Thyroid gland (tissue), 4 donors: ENCODE measurements around the gene JDP2. TPM values are rescaled to one million over a fixed set of nuclear protein-coding genes. Genes with fewer than 3 reads are reported as not detected.

Source experiments
- DNase-seq, 2 donors: peaks; one replicate each; pipeline ENCODE4 v3.0.0-alpha.2; 2019
- H3K27ac ChIP-seq, 3 donors: fragments of 200-600 bp; sonication (generic); 1 replicate in 2 of 3; 2 replicates in 1 of 3; pipeline ENCODE4 v1.5.1; 2016 to 2019; ENCODE audit warnings: mild to moderate bottlenecking in 1 of 3, moderate library complexity in 1 of 3
- H3K27me3 ChIP-seq: fragments of 200-600 bp; sonication (generic); one replicate; pipeline ENCODE4 v1.5.1; 2019
- H3K36me3 ChIP-seq, 2 donors: fragments of 200-600 bp; sonication (generic); one replicate each; pipeline ENCODE4 v1.5.1; 2016 to 2019
- H3K4me1 ChIP-seq, 2 donors: fragments of 200-600 bp; sonication (generic); one replicate each; pipeline ENCODE4 v1.5.1; 2017 to 2019
- H3K4me3 ChIP-seq, 3 donors: fragments of 200-600 bp; sonication (generic); replicated peaks in 1 of 3; 1 replicate in 2 of 3; 2 replicates in 1 of 3; pipeline ENCODE4 v1.5.1; 2016; ENCODE audit warnings: mild to moderate bottlenecking in 1 of 3
- H3K9me3 ChIP-seq: fragments of 200-600 bp; sonication (generic); one replicate; pipeline ENCODE4 v1.5.1; 2017
- CTCF ChIP-seq, 6 experiments: fragments of 200-600 bp in 3 of 6; fragments of 450-650 bp in 3 of 6; sonication (generic) in 3 of 6; IDR thresholded peaks; one replicate each; pipeline ENCODE4 v1.5.1; 2016 to 2019; ENCODE audit warnings: antibody characterized with exemption in 6 of 6, mild to moderate bottlenecking in 2 of 6, inconsistent platforms in 1 of 6, moderate library complexity in 1 of 6
- POLR2A ChIP-seq, 2 donors: fragments of 450-650 bp; IDR thresholded peaks; one replicate each; pipeline ENCODE4 v1.6.1; 2017; ENCODE audit warnings: antibody characterized with exemption in 2 of 2, mild to moderate bottlenecking in 2 of 2, moderate library complexity in 1 of 2
- WGBS, 2 donors: methylation state at CpG; one replicate each; pipeline ENCODE4 v1.1.5; 2017; 5-methylcytosine and 5-hydroxymethylcytosine counted together
- intact Hi-C: fragments of 100-400 bp; cut with DNase I; formaldehyde crosslinking; loops from one replicate; pipeline ENCODE4 v1.15.1; 2023
- total RNA-seq, 4 donors: library from RNA; depleted of rRNA; stranded (reverse); fragments of >200 nt; gene quantifications; one replicate each; pipeline ENCODE4 v1.2.3, GENCODE V29; 2016

Gene JDP2
- total RNA-seq, 4 donors from 2014 or later = 24.2 to 54.6 (median 36.3) TPM

GRCh38 chr14:75519394-75519793 is 91.6 kb downstream of the JDP2 start:
- Histone ChIP-seq H3K4me3 (no peak overlapping the region), H3K27me3 (no peaks in the 10 kb centered on the region), H3K27ac (no peak overlapping the region), H3K9me3 (no peaks in the 10 kb centered on the region), H3K36me3 (no peaks in the 10 kb centered on the region), H3K4me1 (peaks cover 4 to 17% of the 10 kb centered on the region in 2 donors)
- intact Hi-C loops = loop anchor here (10.0 kb wide), 1 partner anchor 45 kb away; no protein-coding TSS in a partner anchor
- WGBS, 2 donors = 94 to 95% methylated on average over 4 of the region's 4 CpGs
- DNase-seq = no peak
- TF ChIP-seq POLR2A (IDR thresholded peaks at IDR 0.05) (no peak), CTCF (IDR thresholded peaks at IDR 0.05) (no peak)

GRCh38 chr14:75519826-75520728 is 92.3 kb downstream of the JDP2 start:
- no peak overlapping the region for H3K27ac ChIP-seq

GRCh38 chr14:75520852-75521251 is 93.0 kb downstream of the JDP2 start:
- TF ChIP-seq CTCF (IDR thresholded peaks at IDR 0.05) (no peak), POLR2A (IDR thresholded peaks at IDR 0.05) (no peak)
- no peak overlapping the region for H3K4me3 ChIP-seq
- 89 to 92% methylated on average over 3 of the region's 3 CpGs for WGBS, 2 donors
- no peaks in the 10 kb centered on the region for H3K9me3 ChIP-seq
- H3K36me3 ChIP-seq = no peaks in the 10 kb centered on the region
- H3K27me3 ChIP-seq = no peaks in the 10 kb centered on the region
- H3K4me1 ChIP-seq = peaks cover 0 to 16% of the 10 kb centered on the region in 2 donors
- no peak overlapping the region for H3K27ac ChIP-seq
- DNase-seq = no peak
- intact Hi-C loops = no loop called here

More at GRCh38 chr14:75519826-75520728, 92.3 kb downstream of the JDP2 start:
- Histone ChIP-seq H3K9me3 (no peaks in the 10 kb centered on the region), H3K4me1 (peaks cover 0 to 17% of the 10 kb centered on the region in 2 donors), H3K36me3 (no peaks in the 10 kb centered on the region), H3K4me3 (no peak overlapping the region), H3K27me3 (no peaks in the 10 kb centered on the region)
- TF ChIP-seq CTCF (IDR thresholded peaks at IDR 0.05) = no peak
- DNase-seq = no peak
- intact Hi-C loops = loop anchor here (10.0 kb wide), 1 partner anchor 45 kb away; no protein-coding TSS in a partner anchor
- WGBS, 2 donors = 88 to 89% methylated on average over 11 of the region's 11 CpGs

GRCh38 chr14:75521415-75522199 is 93.8 kb downstream of the JDP2 start:
- H3K27me3 ChIP-seq = no peaks in the 10 kb centered on the region
- no peaks in the 10 kb centered on the region for H3K9me3 ChIP-seq
- no peak overlapping the region for H3K27ac ChIP-seq
- no peaks in the 10 kb centered on the region for H3K36me3 ChIP-seq
- intact Hi-C loops = no loop called here
- WGBS, 2 donors = 62 to 65% methylated on average over 11 of the region's 11 CpGs
- no peak overlapping the region for H3K4me3 ChIP-seq
- no peak for DNase-seq
- H3K4me1 ChIP-seq = peaks cover 0 to 16% of the 10 kb centered on the region in 2 donors
- TF ChIP-seq POLR2A (IDR thresholded peaks at IDR 0.05) = no peak
- no peak for TF ChIP-seq CTCF (IDR thresholded peaks at IDR 0.05)
